Measurements from ENCODE around the gene GDPD5.
A peak's percentile ranks its signal among the peaks of the same experiment; 100 is the strongest.

The GDPD5 gene

GRCh38 chr11:75534259-75535069 is 8.7 kb upstream of the GDPD5 start:
- H3K9me3 Mint-ChIP-seq, result no peaks in the 10 kb centered on the region
- H3K27ac Mint-ChIP-seq, result no peak overlapping the region
- no peak overlapping the region for H3K4me3 Mint-ChIP-seq
- peaks cover 36% of the 10 kb centered on the region for H3K4me1 Mint-ChIP-seq
- H3K36me3 Mint-ChIP-seq, result no peaks in the 10 kb centered on the region
- DNase-seq (ENCODE audit: low spot score in 2 of 2) (no peak), ATAC-seq (ENCODE audit: low read depth) (no peak)
- H3K27me3 Mint-ChIP-seq, result peaks cover 16% of the 10 kb centered on the region

DNA sequence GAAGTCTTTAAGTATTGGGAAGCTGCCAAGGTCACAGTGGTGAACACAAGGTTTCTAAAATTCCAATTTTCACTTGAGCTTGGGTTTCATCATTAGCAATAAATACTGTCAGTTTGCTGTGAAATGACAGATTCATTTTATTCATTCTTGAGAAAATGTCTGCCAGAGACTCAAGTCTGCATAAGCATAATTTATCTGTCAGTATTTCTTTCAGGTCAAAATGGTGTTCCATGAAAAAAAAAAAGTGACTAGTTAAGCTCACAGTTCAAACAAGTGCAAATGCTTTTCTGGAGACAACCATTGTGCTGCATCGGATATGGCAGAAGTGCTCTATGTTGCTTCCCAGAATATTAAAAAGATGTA is 8.1 kb upstream of the GDPD5 start:
- Mint-ChIP-seq H3K4me3 (no peak overlapping the region), H3K4me1 (peaks cover 36% of the 10 kb centered on the region), H3K27me3 (peaks cover 12% of the 10 kb centered on the region)

GRCh38 chr11:75532200-75533048 is 6.7 kb upstream of the GDPD5 start:
- Mint-ChIP-seq H3K27me3 (peaks cover 7% of the 10 kb centered on the region), H3K4me3 (no peak overlapping the region), H3K27ac (no peak overlapping the region), H3K4me1 (peaks cover 28% of the 10 kb centered on the region), H3K9me3 (no peaks in the 10 kb centered on the region), H3K36me3 (no peaks in the 10 kb centered on the region)
- peak; percentile 61 for ATAC-seq (ENCODE audit: low read depth)
- DNase-seq (ENCODE audit: low spot score in 2 of 2), result peak; percentile 84 to 86

More for the DNA sequence above, 8.1 kb upstream of the GDPD5 start:
- DNase-seq (ENCODE audit: low spot score in 2 of 2) (no peak), ATAC-seq (ENCODE audit: low read depth) (no peak)
- Mint-ChIP-seq H3K36me3 (no peaks in the 10 kb centered on the region), H3K27ac (no peak overlapping the region), H3K9me3 (no peaks in the 10 kb centered on the region)

DNA sequence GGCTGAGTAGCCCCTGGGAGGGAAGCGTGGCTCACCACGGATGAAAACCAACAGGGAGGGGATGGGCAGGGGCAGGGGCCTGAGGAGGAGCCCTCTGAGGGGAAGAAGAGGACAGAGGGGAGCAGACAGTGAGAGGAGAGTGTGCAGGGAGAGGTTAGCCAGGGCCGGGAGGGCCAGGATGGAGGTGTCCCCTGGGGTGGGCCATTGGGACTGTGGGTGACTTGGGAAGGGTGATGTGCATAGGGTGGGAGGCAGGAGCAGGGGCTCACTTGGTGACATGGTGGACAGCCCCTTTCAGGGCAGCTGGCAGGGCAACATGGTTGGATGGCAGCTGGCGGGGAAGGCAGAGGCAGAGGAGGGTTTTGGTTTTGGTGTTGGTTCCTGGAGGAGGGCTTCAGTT is 5.6 kb upstream of the GDPD5 start:
- DNase-seq (ENCODE audit: low spot score in 2 of 2), result no peak
- Mint-ChIP-seq H3K9me3 (no peaks in the 10 kb centered on the region), H3K27ac (no peak overlapping the region), H3K27me3 (peaks cover 4% of the 10 kb centered on the region), H3K4me3 (no peak overlapping the region), H3K36me3 (no peaks in the 10 kb centered on the region), H3K4me1 (peaks cover 19% of the 10 kb centered on the region)
- ATAC-seq (ENCODE audit: low read depth), result no peak

DNA sequence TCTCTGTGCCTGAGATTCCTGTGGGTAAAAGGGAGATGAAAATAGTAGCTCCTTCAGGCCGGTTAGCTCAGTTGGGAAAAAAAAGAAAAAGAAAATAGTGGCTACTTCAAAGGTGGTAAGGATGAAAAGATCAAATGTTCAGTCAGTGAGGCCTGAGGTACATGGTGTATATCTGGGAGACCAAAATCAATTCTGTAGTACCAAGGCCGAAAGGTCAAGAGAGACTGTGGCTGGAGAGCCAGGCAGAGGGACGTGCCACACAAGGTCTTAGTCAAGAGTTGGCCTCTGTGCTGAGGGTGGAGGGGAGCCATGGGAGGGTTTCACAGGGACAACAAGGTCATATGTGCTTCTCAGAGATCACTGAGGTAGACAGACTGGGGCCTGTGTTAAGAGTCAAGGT is 4.8 kb upstream of the GDPD5 start:
- no peaks in the 10 kb centered on the region for H3K36me3 Mint-ChIP-seq
- ATAC-seq (ENCODE audit: low read depth) (no peak), DNase-seq (ENCODE audit: low spot score in 2 of 2) (no peak)
- H3K4me1 Mint-ChIP-seq, result peaks cover 17% of the 10 kb centered on the region
- no peak overlapping the region for H3K4me3 Mint-ChIP-seq
- peaks cover 2% of the 10 kb centered on the region for H3K27me3 Mint-ChIP-seq
- no peaks in the 10 kb centered on the region for H3K9me3 Mint-ChIP-seq
- no peak overlapping the region for H3K27ac Mint-ChIP-seq

DNA sequence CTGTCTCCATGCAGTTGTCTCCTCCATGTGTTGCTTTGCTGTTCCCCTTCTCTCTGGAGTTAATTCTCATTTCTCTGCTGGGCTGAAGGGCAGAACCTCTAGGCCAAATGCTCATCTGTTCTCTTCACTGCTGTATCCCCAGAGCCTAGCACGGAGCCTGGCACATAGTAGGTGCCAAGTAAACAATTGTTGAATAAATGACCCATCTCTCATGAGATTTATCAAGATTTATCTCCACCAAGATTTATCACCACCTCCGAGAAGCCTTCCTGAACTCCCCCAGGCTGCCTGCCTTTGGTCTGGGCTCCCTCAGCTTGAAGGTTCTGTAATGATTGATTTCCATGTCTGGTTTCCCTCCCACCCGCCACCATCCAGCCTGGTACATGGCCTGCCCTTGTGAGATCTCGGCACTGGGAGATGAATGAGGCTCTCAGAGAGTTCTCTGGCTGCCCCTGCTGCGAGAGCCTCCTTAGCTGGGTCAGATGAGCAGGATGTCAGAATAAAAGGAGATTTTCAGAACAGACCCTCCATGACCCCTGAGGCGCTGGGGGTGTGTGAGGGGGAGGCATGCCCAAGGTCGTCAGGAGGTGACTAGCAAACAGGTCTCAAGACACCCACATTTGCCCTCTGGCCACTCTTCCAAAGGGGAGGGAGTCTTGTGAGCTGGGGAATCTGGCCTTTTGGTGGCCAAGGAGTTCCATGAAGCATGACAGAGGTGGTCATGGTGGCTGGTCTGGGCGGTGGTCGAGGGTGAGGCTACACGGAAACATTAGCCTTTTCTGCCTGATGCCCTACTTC is 2.4 kb upstream of the GDPD5 start:
- H3K27ac Mint-ChIP-seq, result no peak overlapping the region
- no peaks in the 10 kb centered on the region for H3K9me3 Mint-ChIP-seq
- peaks cover 2% of the 10 kb centered on the region for H3K27me3 Mint-ChIP-seq
- H3K4me1 Mint-ChIP-seq, result peaks cover 28% of the 10 kb centered on the region
- H3K36me3 Mint-ChIP-seq, result no peaks in the 10 kb centered on the region
- H3K4me3 Mint-ChIP-seq, result peak overlapping the region; percentile 82
- no peak for ATAC-seq (ENCODE audit: low read depth)
- DNase-seq (ENCODE audit: low spot score in 2 of 2), result no peak

GRCh38 chr11:75527130-75527529 is 1.4 kb upstream of the GDPD5 start:
- Mint-ChIP-seq H3K9me3 (no peaks in the 10 kb centered on the region), H3K27ac (no peak overlapping the region)

DNA sequence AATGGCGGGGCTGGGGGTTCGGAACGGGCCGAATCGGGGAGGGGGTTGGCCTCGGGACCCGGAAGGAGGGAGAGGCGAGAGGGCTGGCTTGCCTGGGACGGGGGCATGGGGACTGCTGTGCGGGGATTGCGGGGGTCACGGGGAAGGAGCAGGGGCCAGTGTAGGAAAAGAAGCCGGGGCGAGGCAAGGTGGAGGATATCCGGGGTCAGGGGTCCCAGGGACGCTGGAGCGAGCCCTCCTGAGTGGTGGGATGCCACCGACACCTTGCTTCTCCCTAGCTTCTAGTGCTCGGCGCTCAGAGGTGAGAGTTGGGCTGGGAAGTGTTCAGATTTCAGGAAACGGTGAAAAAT is 426 bp upstream of the GDPD5 start:
- Mint-ChIP-seq H3K27ac (no peak overlapping the region), H3K36me3 (no peaks in the 10 kb centered on the region), H3K4me3 (peak overlapping the region; percentile 82), H3K9me3 (no peaks in the 10 kb centered on the region), H3K27me3 (peaks cover 2% of the 10 kb centered on the region), H3K4me1 (peaks cover 28% of the 10 kb centered on the region)
- no peak for DNase-seq (ENCODE audit: low spot score in 2 of 2)
- no peak for ATAC-seq (ENCODE audit: low read depth)

More at GRCh38 chr11:75527130-75527529, 1.4 kb upstream of the GDPD5 start:
- no peak for ATAC-seq (ENCODE audit: low read depth)
- Mint-ChIP-seq H3K36me3 (no peaks in the 10 kb centered on the region), H3K4me3 (peak overlapping the region; percentile 82), H3K27me3 (peaks cover 2% of the 10 kb centered on the region), H3K4me1 (peaks cover 30% of the 10 kb centered on the region)
- DNase-seq (ENCODE audit: low spot score in 2 of 2), result no peak

DNA sequence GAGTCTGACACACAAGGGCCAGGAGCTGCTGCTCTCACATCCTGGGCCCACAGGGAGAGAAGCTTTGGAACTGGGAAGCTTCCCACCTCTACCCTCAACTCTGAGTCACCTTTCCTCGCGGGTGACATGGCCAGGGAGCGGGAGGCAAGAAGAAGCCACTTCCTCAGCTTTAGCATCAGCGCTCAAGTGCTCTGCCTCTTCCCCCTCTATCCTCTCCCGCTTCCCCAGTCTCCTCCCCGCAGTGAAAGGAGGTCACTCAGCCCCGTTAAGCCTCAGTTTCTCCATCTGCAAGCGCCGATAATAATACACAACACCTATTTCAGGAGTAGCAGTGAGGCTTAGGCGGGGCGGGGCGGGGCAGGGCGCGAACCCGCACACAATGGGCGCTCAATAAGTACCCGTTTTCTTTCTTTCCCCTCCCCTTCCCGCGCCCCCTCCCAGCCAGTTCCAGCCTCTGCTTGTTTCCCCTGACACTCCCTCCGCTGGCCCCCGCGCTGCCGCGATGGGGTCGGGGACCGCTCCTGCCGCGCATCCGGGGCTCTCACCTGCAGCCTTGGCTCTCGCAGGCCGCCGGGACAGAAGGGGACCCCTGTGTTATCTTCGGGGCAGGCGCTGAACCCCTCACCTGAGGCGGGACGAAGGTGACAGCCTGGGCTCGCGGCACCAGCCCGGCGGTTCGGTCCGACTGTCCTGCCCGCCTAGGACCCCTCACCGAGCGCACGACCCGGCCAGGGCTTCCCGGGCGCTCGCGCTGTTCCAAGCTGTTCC is 892 bp downstream of the GDPD5 start:
- H3K36me3 Mint-ChIP-seq, result no peaks in the 10 kb centered on the region
- ATAC-seq (ENCODE audit: low read depth) (peak; percentile 5), DNase-seq (ENCODE audit: low spot score in 2 of 2) (peak in 1 of 2 donors; percentile 34)
- H3K27me3 Mint-ChIP-seq, result peaks cover 1% of the 10 kb centered on the region
- peak overlapping the region; percentile 84 for H3K27ac Mint-ChIP-seq
- H3K4me3 Mint-ChIP-seq, result peak overlapping the region; percentile 89
- H3K9me3 Mint-ChIP-seq, result no peaks in the 10 kb centered on the region
- peaks cover 32% of the 10 kb centered on the region for H3K4me1 Mint-ChIP-seq

- DNase-seq (ENCODE audit: low spot score in 2 of 2) (no peak), ATAC-seq (ENCODE audit: low read depth) (no peak)
- peak overlapping the region; percentile 89 for H3K4me3 Mint-ChIP-seq
- H3K4me1 Mint-ChIP-seq, result peaks cover 35% of the 10 kb centered on the region
- H3K27ac Mint-ChIP-seq, result peak overlapping the region; percentile 84
- H3K9me3 Mint-ChIP-seq, result no peaks in the 10 kb centered on the region
- no peaks in the 10 kb centered on the region for H3K36me3 Mint-ChIP-seq
- no peaks in the 10 kb centered on the region for H3K27me3 Mint-ChIP-seq
Measured at GRCh38 chr11:75523811-75524664, 1.7 kb downstream of the GDPD5 start.

DNA sequence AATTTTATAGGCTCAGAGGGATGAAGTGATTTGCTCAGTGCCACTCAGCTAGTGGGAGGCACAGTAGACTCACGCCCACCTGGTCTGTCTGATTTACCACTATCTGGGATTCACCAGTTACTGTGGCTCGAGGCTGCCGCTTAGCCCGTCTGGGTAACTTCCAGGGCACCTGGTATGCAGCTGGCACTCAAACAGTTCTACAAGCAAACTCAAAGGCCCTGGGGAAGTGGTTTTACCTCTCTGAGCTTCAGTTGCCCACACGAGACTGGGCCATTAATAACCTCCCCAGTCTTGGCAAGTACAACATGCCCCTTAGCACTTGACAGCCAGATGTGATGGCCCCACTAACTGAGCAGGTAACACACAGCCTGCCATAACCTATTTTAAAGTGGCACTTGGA is 2.6 kb downstream of the GDPD5 start:
- Mint-ChIP-seq H3K9me3 (no peaks in the 10 kb centered on the region), H3K27ac (peak overlapping the region; percentile 84), H3K27me3 (no peaks in the 10 kb centered on the region), H3K4me1 (peaks cover 42% of the 10 kb centered on the region), H3K4me3 (peak overlapping the region; percentile 89), H3K36me3 (no peaks in the 10 kb centered on the region)
- peak; percentile 11 for ATAC-seq (ENCODE audit: low read depth)
- no peak for DNase-seq (ENCODE audit: low spot score in 2 of 2)

GRCh38 chr11:75522286-75523044 is 3.3 kb downstream of the GDPD5 start:
- Mint-ChIP-seq H3K27me3 (no peaks in the 10 kb centered on the region), H3K4me1 (peaks cover 45% of the 10 kb centered on the region), H3K9me3 (no peaks in the 10 kb centered on the region), H3K36me3 (no peaks in the 10 kb centered on the region), H3K4me3 (peak overlapping the region; percentile 2), H3K27ac (no peak overlapping the region)
- no peak for ATAC-seq (ENCODE audit: low read depth)
- no peak for DNase-seq (ENCODE audit: low spot score in 2 of 2)

Measured in memory B cell (primary cell).